HG03066 (cell line): ENCODE data around the gene ATP6V0A1.
"Not testable (repeated sequence)": the region's sequence is repeated elsewhere in the genome, so short reads cannot be mapped to it uniquely, and the experiment has no call there.

Experiments used
- ATAC-seq: cut with Tn5 transposase; IDR thresholded peaks from one replicate; pipeline ENCODE4 v1.9.1; 2021; ENCODE audit warnings: low read depth; ENCODE audit not compliant: unreplicated experiment

ATP6V0A1 gene

DNA sequence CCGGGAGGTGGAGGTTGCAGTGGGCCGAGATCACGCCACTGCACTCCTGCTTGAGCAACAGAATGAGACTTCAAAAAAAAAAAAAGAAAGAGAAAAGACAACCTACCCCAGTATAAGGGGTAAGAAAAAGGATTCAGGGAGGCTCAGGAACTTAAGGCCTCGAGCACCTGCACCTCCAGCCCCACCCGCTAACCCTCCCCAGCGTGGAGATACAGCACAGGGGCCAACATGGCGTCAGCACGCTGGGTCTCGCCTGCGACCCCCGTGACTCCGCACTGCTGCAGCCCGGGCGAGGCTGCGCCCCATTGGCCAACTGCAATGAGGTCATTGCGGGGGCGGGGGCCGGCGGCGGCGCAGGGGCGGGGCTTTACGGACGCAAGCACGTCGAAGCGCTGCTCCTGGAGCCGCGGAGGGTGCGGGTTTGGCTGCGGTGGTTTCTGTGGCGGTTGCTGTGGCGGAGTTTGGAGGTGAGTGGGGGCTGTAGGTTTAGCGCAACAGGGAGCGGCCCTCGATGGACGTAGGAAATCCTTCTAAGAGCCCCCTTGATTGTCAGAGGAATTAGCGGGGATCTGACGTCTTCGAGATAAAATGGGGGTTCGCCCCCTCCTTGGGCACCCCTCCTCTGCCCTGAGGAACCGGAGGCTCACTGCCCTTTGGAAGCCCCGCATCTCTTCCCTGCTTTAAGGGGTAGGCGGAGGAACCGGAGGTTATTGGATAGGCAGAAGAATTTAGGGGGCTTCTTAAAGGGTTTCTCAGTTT lies at the start of gene ATP6V0A1:
ATP6V0A1 (plus strand) TSS at position 382 of the 759 bp plus-strand sequence. CDS start 2,017 bp downstream, outside the sequence.
- ATAC-seq = peak; percentile 59

DNA sequence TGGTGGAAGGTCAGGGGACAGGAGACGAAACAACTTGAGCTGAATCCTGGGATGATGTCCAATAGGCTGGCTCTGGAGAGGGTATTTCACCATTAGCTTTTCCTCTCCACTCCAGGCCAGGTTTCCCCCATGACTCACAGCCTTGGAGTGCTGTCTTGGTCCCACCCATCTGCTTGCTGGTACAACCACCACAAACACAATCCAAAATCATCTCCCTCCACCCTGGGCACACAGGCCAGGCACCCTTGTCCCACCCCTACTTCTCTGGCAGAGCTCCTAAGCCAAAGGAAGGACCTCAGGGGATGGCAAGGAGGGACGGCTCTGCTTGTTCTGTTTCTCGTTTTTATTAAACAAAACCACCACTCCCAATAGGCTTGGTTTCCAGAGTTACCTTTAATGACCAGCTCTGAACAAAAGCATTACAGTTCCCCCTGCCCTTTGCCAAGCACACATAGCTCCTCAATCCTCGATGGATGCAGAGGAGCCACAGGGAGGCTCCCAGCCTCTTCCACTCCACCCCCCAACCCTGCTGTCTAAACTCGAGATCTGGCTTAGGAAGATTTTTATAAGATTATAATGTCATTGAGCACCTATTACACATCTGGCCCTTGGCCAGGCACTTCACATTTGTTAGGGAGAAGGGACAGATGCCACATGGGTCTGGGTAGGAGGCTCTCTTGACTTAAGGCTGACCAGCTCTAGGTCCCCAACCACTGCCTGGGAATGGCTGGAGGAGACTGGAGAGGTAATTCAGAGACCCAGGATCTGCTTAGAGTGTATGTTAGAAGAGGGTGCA lies 49.0 kb upstream of the ATP6V0A1 start:
- no peak for ATAC-seq

DNA sequence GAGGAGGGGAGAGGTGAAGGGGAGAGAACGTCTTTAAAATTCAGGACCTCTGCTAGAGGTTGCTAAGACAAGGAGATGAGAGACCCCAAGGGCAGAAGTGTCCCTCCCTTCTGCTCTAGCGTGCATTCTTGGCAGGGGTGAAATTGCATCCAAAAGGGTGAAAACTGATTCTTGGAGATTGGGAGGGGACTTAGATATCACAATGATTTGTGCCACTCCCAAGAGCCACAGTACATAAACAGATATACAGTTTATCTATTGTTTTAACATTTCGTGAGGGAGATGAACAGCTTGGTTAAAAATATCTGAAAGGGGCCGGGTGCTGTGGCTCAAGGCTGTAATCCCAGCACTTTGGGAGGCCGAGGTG lies 48.4 kb upstream of the ATP6V0A1 start:
- no peak for ATAC-seq

DNA sequence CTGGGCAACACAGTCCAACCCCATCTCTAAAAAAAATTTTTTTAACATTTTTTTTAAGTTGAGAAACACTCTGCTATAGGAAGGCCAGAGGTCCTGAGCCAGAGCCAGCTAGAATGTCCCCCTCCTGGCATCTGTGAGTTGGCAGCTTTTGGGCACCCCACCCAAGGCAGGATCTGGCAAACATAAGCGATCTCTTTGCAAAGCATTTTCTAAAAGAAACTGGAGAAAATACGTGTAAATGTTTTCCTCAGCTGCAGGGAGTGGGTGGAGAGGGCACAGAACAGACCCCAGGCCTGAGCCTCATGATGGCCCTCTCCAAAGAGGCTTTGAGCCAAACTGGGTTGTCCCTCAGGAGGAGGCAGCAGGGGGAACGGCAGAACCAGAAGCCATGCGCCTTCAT lies 47.3 kb upstream of the ATP6V0A1 start:
- no peak for ATAC-seq

DNA sequence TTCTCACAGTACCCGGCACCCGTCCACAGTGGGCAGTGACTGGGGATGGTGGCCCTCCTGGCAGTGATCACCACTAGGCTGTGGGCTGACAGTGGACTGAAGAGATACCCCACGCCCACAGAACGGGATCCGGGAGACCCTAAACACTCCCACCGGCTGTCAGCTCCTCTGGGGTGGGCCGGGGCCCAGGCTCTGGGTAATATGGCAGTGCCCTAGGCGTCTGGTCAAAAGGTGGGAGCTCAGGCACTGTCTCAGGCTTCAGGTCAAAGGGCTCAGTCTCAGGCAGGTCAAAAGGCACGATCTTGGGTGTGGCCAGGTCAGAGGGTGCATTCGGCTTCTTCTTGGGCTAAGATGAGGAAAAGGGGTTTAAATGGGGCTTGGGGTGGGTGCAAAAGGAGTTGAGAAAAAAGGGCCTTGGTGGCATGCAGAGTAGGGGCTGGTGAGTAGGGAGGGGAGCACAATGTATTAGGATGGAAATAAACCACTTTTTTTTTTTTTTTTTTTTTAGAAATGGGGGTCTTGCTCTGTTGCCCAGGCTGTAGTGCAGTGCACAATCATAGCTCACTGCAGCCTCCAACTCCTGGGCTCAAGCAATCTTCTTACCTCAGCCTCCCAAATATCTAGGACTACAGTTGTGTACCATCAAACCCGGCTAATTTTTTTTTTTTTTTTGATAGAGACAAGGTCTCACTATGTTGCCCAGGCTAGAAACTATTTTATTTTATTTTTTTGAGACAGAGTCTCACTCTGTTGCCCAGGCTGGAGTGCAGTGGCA lies 46.6 kb upstream of the ATP6V0A1 start:
- no peak for ATAC-seq

DNA sequence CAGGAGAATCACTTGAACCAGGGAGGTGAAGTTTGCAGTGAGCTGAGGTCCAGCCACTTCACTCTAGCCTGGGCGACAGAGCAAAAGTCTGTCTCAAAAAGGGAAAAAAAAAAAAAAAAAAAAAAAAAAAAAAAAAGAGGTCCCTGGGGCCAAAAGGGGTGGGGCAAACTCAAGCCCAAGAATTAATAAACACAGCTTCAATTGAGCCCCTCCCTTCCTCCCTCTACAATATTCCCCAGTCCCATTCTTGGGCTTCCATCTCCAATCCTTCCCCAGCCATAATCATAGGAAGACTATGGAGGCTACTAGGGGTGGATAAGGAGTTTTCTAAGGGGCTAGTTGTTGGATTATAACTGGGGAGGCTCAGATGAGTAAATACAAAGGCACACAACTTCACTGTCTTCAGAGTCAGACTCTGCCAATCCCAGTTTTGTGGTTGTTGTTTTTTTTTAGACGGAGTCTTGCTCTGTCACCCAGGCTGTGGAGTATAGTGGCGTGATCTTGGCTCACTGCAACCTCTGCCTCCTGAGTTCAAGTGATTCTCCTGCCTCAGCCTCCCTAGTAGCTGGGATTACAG lies 45.1 kb upstream of the ATP6V0A1 start:
- no peak for ATAC-seq

DNA sequence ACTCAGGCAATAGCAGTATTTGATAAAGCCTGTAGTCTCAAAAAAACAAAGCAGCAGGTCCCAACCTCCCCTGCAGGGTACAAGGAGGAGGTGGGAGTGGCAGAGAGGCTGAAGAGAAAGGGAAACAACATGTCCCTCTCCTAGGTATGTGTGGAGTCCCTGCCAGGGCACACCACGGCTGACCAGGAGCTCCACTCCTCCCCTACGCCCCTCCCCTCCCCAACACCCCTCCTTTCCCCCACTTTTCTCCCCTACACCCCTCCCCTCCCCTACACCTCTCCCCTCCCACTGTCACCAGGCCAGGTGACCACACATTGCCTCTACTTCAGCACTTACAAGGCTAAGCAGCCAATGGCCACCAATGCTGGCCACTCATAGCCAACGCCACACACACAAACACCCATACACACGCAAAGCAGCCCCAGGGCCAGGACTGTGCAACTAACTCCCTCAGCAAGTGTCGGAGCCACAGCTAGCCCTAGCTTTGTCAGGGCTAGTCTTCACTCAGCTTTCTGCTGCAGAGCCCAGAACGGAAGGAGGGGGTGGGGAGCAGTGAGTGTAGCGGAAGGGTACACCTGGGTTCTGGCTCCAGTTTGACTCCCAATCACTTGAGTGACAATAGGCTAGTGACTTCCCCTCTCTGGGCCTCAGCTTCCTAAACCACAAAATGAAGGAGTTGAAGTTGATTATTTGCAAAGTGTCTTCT lies 43.8 kb upstream of the ATP6V0A1 start:
- ATAC-seq = no peak

DNA sequence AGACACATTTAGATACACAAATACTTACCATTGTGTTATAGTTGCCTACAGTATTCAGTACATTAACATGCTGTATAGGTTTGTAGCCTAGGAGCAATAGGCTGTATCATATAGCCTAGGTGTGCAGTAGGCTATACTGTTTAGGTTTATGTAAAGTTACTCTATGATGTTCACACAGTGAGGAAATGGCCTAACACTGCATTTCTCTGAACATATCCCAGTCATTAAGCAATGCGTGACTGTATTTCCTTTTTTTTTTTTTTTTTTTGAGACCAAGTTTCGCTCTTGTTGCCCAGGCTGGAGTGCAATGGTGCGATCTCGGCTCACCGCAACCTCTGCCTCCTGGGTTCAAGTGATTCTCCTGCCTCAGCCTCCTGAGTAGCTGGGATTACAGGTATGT lies 40.7 kb upstream of the ATP6V0A1 start:
- ATAC-seq = not testable (repeated sequence)

DNA sequence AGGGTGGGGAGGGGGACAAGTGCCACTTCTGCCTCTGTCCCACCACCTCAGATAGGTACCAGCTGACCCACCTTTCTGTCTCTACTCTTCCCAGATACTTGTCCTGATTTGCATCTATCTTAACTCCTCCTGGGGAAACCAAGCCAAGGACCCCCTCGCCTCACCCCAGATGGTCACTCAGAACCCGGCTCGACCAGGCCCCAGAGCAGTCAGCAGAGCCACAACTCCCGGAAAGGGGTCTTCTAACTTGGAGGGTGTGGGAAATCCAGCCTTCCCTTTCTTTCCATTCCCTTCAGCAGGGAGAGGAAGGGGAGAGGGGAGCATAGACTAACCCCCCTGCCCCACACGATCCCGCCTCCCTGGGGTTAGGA lies 37.6 kb upstream of the ATP6V0A1 start:
- ATAC-seq = no peak

DNA sequence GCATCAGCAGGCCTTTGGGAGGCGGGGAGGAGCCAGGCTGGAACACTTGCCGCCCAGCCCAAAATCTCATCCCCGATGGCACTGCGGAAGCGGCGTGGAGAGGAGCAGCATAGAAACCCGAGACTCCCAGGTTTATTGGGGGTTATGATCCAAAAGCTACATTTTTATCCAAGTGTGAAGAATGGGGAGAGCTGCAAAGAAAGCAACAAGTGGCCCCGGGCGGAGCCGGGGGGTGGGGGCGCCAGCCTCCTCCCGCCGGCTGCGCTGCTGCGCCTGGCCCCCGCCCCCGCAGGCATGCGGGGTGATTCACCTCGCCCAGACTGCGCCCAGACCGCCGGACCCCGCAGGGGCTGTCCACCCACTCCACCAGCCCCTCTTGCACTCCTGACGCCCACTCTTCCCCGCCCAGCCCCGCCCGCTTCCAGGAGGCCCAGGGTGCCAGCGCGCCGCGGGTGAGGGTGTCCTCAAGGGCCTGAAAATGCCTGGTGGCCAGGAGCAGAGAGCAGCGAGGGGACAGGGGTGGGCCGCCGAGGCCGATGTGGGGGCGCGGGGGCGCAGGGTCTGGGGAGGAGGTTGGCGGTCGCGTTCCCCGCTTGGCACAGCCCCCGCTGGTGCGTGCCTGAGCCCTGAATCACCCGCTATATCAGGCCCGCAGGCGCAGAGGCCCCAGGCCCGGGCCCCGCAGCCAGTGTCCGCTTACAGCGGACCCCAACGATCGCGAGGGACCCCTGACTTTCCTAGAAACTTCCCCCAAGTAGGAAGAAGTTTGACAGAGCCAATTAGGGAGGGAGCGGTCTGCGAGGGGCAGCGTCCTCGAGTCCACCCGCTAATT lies 37.0 kb upstream of the ATP6V0A1 start:
- ATAC-seq = no peak

DNA sequence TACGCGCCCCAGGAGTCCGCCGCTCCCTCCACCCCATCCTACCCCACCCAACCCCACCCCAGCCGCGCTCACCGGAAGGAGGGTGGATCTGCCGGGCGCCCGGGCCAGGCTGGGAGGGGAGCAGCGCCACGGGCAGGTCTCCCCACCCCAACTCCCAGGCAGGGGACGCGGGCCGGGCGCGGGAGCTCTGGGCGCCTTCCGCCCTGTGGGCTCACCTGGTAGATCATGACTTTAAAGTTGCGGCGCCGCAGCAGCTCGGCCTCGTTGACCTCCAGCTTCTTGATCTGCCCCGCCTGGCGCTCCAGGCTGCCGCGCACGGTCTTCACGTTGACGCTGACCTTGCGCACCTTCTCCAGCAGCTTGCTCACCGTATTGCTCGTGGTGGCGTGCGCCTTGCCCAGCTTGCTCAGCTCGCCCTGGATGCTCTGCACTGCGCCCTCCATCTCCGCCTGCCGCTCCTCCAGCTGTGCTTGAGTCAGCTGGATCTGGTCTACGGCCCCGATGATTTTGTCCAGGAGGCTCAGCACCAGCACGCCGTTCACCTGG lies 36.2 kb upstream of the ATP6V0A1 start:
- no peak for ATAC-seq

DNA sequence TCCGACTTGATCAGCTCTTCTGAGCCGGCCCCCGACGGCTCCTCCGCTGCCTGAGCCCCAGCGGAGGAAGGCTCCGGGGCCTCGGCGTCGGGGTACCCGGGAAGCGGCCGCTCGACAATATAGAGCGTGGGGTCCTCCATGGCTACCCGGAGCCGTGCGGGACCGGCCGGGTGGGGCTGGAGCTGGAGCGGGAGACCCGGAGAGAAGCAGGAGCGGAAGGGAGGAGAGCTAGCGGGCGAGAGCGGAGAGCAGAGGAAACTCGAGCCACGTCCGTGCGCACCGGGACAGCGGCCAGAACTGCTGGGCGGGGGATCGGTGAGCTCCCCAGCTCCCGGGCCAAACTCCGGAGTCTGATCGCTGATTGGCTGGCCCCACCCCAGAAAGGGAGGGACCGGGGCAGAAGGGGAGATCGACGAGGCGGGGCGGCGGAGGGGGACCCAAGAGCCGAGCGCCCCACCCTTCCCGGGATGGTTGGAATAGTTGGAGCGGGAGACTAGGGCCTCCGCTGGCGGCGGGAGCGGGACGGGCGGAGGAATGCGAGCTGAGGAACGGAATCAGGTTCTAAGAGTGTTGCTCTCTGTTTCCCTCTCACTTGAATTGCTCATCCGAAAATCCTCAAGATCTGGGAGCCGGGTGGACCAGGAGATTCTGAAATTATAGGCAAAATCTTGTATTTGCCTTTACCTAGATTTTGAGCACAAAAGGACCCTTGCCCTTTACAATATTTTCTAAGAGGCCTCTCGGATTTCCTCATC lies 35.5 kb upstream of the ATP6V0A1 start, which contains the start of gene CAVIN1:
CAVIN1 (minus strand) TSS at position 299 of the 755 bp plus-strand sequence; CDS start at position 140, 159 bp downstream.
- no peak for ATAC-seq

DNA sequence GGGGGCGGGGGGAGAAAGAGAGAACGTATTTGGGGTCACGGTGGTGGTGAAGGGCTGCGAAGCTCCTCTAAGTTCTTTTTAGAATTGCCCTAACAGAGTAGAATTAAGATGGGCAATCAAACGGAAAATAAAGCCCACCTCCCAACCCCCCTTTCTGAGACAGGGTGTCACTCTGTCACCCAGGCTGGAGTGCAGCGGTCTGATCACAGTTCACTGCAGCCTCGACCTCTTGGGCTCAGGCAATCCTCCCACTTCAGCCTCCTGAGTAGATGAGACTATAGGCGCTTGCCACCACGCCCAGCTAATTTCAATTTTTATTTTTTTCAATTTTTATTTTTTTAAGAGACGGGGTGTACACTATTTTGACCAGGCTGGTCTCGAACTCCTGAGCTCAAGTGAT lies 34.9 kb upstream of the ATP6V0A1 start:
- ATAC-seq = no peak

DNA sequence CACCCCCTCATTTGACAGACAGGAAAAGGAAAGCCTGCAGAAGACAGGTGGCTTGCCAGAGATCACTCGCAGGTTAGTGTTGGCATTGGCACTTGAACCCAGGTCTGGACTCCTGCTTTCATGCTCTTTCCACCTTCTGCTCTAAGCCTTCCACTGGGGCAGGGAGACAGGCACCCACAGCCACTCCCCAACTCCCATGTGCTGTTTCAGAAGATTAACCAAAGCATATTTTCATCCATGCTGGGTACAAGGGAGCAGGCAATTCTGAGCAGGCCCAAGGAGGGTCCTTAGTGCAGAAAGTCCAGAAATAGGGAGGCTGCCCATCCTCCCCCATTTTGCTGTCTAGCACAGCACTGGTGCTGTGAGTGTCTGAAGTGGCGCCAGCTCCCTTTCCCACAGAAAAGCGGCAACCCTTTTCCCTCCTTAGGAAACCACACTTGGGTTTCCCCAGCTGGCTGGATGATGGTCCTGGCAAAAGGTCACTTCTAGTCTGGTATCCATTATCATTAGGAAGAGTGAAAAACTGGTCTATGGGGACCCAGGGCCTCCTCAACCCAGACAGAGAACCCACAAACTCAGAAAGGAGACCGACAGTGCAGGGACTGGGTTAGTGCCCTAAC lies 33.6 kb upstream of the ATP6V0A1 start:
- no peak for ATAC-seq

DNA sequence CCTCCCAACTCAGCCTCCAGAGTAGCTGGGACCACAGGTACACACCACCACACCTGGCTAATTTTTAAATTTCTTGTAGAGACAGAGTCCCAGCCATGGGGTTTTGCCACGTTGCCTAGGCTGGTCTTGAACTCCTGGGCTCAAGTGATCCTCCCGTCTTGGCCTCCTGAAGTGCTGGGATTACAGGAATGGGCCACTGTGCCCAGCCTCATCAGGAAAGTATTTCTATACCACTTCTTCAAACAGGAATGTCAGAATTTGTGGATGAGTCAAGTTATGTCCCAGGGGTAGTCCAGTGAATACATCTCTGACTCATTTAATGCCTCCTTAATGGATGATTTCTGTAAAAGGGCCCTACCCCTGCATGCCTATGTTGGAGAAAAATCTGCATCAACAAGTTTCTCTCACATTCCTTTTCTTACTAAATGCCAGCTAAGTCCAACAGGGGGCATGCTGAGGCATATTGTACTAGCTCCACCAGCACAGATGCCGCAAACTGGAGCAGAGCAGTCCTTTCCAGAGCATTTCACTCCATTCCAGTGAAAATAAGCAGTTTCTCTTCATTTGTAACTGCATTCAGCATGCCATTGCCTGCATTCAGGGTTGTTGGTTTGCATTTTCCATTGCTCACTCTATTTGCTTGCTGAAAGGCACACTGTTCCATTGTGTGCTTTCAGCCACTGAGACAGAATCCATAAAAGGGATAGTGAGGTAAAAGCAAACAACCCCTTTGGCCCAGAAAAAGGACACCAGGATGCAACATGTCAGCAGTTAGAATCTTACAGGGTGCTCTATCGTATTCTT lies 30.3 kb upstream of the ATP6V0A1 start:
- ATAC-seq = no peak

DNA sequence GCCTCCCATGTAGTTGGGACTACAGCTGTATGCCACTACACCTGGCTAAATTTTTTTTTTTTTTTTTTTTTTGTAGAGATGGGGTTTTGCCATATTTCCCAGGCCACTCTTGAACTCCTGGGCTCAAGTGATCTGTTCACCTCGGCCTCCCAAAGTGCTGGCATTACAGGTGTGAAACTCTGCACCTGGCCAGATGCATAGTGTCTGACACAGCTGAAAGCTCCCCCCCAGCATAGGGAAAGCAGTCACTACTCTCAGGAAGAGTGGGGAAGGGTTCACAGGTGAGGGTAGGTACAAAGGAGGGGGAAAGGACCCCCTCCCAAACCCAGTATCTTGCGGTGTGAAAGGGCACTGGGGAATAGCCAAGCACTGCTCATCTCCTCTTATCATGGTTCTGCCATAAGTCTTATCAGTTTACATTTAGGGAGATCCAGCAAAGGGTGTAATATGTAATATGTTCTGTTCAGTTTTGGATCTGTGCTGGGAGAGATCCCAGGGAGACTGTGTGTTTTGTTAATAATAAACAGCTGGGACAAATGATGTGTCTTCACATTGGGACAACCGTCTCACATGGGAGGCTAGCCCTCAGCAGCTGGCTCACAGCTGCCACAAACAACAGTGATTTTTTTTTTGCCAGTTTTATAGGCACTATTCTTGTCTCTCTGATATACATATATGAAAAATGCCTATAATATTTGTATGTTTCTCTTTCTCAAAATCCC lies 28.8 kb upstream of the ATP6V0A1 start:
- no peak for ATAC-seq
